ENCODE data around the gene PRM1. TPM values are rescaled to one million over a fixed set of nuclear protein-coding genes. Genes with fewer than 3 reads are reported as not detected.

PRM1 gene
- total and polyA plus RNA-seq, 2 of the 13 experiments (the other 11 are each of a cell fraction or from before 2014, with no cell fraction given), result not detected

DNA sequence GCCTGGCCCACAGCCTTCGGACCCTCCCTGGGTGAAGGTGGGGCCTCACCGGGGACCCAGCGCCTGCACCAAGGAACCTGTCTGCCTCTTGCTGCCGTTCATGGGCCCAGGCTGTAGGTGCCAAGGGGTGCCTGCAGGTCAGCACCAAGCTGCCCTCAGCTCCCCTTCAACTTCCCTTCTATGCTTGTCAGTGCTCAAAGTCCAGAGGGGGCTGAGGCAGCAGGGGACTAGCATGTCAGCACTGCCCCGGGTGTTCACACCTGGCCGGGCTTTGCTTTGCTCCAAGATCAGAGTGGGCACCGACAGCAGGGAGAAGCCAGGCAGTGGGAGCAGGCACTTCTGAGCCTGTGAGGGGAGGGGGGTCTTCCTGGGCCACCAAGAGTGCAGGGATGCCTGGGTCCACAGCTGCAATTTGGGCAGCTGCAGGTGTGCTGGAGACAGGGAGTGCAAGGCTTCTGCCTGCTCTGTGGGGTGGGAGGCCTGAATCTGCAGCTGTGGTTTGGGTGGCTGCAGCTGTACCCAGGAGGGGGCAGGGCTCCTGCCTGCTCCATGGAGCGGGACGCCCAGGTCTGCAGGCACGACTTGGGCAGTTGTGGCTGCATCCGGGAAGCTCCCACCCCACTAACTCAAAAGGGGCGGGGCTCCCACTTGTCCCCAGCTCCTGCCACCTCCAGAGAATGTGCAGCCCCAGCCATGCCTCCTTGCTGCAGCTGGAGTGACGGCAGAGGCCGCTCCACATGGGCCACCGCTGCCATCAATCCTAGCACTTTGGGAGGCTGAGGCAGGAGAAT, 27.6 kb upstream of the PRM1 start (continued):
- TF ChIP-seq, protein P1, sequence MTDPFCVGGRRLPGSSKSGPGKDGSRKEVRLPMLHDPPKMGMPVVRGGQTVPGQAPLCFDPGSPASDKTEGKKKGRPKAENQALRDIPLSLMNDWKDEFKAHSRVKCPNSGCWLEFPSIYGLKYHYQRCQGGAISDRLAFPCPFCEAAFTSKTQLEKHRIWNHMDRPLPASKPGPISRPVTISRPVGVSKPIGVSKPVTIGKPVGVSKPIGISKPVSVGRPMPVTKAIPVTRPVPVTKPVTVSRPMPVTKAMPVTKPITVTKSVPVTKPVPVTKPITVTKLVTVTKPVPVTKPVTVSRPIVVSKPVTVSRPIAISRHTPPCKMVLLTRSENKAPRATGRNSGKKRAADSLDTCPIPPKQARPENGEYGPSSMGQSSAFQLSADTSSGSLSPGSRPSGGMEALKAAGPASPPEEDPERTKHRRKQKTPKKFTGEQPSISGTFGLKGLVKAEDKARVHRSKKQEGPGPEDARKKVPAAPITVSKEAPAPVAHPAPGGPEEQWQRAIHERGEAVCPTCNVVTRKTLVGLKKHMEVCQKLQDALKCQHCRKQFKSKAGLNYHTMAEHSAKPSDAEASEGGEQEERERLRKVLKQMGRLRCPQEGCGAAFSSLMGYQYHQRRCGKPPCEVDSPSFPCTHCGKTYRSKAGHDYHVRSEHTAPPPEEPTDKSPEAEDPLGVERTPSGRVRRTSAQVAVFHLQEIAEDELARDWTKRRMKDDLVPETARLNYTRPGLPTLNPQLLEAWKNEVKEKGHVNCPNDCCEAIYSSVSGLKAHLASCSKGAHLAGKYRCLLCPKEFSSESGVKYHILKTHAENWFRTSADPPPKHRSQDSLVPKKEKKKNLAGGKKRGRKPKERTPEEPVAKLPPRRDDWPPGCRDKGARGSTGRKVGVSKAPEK (CRISPR knock-in tag; IDR thresholded peaks at IDR 0.05; ENCODE audit: borderline replicate concordance), result 0 out of 2 replicates have a peak, but pooled peaks have one; percentile 86
- TF ChIP-seq, protein P2, sequence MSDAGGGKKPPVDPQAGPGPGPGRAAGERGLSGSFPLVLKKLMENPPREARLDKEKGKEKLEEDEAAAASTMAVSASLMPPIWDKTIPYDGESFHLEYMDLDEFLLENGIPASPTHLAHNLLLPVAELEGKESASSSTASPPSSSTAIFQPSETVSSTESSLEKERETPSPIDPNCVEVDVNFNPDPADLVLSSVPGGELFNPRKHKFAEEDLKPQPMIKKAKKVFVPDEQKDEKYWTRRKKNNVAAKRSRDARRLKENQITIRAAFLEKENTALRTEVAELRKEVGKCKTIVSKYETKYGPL (CRISPR knock-in tag; IDR thresholded peaks at IDR 0.05), result no peak
- TF ChIP-seq NFYC (CRISPR knock-in tag; IDR thresholded peaks at IDR 0.05), result no peak; the same call in 1 of the 2 replicates
- peak; percentile 63 for TF ChIP-seq ZBTB38 (CRISPR knock-in tag; IDR thresholded peaks at IDR 0.05)
- peak; percentile 52; the same call in 1 of the 2 replicates for TF ChIP-seq TAF1 (CRISPR knock-in tag; IDR thresholded peaks at IDR 0.05)
- TF ChIP-seq ZNF205 (CRISPR knock-in tag; IDR thresholded peaks at IDR 0.05), result peak; percentile 48; the same call in 1 of the 2 replicates
- peak; percentile 80; the same call in 1 of the 2 replicates for TF ChIP-seq MIER3 (CRISPR knock-in tag; IDR thresholded peaks at IDR 0.05; ENCODE audit: borderline replicate concordance)
- TF ChIP-seq, protein P3, sequence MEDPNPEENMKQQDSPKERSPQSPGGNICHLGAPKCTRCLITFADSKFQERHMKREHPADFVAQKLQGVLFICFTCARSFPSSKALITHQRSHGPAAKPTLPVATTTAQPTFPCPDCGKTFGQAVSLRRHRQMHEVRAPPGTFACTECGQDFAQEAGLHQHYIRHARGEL (CRISPR knock-in tag; IDR thresholded peaks at IDR 0.05), result no peak
- no peak; the same call in 1 of the 2 replicates for TF ChIP-seq ZNF839 (CRISPR knock-in tag; IDR thresholded peaks at IDR 0.05; ENCODE audit: borderline replicate concordance)
- TF ChIP-seq ZNF644 (CRISPR knock-in tag; IDR thresholded peaks at IDR 0.05; ENCODE audit: low read depth), result peak; percentile 31; the same call in 1 of the 2 replicates
- peak; percentile 51; the same call in 1 of the 2 replicates for TF ChIP-seq POGZ (CRISPR knock-in tag; IDR thresholded peaks at IDR 0.05)
- TF ChIP-seq ZNF598 (CRISPR knock-in tag; IDR thresholded peaks at IDR 0.05; ENCODE audit: borderline replicate concordance), result 0 out of 2 replicates have a peak, but pooled peaks have one; percentile 29
- peak; percentile 71; the same call in 1 of the 2 replicates for TF ChIP-seq GLI4 (CRISPR knock-in tag; IDR thresholded peaks at IDR 0.05; ENCODE audit: borderline replicate concordance)
- TF ChIP-seq KMT2A (CRISPR knock-in tag; IDR thresholded peaks at IDR 0.05), result peak; percentile 32; the same call in 1 of the 2 replicates
- TF ChIP-seq JDP2 (CRISPR knock-in tag; IDR thresholded peaks at IDR 0.05; ENCODE audit: borderline replicate concordance), result no peak
- TF ChIP-seq, protein P4, sequence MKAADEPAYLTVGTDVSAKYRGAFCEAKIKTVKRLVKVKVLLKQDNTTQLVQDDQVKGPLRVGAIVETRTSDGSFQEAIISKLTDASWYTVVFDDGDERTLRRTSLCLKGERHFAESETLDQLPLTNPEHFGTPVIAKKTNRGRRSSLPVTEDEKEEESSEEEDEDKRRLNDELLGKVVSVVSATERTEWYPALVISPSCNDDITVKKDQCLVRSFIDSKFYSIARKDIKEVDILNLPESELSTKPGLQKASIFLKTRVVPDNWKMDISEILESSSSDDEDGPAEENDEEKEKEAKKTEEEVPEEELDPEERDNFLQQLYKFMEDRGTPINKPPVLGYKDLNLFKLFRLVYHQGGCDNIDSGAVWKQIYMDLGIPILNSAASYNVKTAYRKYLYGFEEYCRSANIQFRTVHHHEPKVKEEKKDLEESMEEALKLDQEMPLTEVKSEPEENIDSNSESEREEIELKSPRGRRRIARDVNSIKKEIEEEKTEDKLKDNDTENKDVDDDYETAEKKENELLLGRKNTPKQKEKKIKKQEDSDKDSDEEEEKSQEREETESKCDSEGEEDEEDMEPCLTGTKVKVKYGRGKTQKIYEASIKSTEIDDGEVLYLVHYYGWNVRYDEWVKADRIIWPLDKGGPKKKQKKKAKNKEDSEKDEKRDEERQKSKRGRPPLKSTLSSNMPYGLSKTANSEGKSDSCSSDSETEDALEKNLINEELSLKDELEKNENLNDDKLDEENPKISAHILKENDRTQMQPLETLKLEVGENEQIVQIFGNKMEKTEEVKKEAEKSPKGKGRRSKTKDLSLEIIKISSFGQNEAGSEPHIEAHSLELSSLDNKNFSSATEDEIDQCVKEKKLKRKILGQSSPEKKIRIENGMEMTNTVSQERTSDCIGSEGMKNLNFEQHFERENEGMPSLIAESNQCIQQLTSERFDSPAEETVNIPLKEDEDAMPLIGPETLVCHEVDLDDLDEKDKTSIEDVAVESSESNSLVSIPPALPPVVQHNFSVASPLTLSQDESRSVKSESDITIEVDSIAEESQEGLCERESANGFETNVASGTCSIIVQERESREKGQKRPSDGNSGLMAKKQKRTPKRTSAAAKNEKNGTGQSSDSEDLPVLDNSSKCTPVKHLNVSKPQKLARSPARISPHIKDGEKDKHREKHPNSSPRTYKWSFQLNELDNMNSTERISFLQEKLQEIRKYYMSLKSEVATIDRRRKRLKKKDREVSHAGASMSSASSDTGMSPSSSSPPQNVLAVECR (CRISPR knock-in tag; IDR thresholded peaks at IDR 0.05; ENCODE audit: borderline replicate concordance), result peak; percentile 75
- TF ChIP-seq ONECUT2 (CRISPR knock-in tag; IDR thresholded peaks at IDR 0.05), result no peak
- TF ChIP-seq CEBPB (IDR thresholded peaks at IDR 0.05; ENCODE audit: borderline replicate concordance, low read depth, low read length), result no peak
